ENCODE data around the gene MAP3K5. TPM values are rescaled to one million over a fixed set of nuclear protein-coding genes. Genes with fewer than 3 reads are reported as not detected.

Gene MAP3K5
- total RNA-seq, 1 donor from 2014 or later, result 31.2 TPM

- intact Hi-C loops (cut with DNase I), result no loop called here
- Histone ChIP-seq H3K27me3 (no peaks in the 10 kb centered on the region), H3K4me3 (no peak overlapping the region), H3K36me3 (no peaks in the 10 kb centered on the region), H3K9me3 (no peaks in the 10 kb centered on the region), H3K27ac (no peak overlapping the region), H3K4me1 (peaks cover 32% of the 10 kb centered on the region)
- no peak for TF ChIP-seq POLR2AphosphoS5 (IDR thresholded peaks at IDR 0.05; ENCODE audit: insufficient read depth in 1 of 2, low read depth in 1 of 2)
- TF ChIP-seq CTCF (IDR thresholded peaks at IDR 0.05), result no peak
- TF ChIP-seq POLR2A (IDR thresholded peaks at IDR 0.05), result no peak
- DNase-seq (ENCODE audit: extremely low spot score in 2 of 2), result no peak
Measured at GRCh38 chr6:136757150-136757549, 35.1 kb downstream of the MAP3K5 start.

GRCh38 chr6:136754820-136755219 is 37.5 kb downstream of the MAP3K5 start:
- H3K27me3 ChIP-seq, result no peaks in the 10 kb centered on the region
- H3K4me1 ChIP-seq, result peaks cover 36% of the 10 kb centered on the region
- H3K4me3 ChIP-seq, result no peak overlapping the region
- H3K36me3 ChIP-seq, result no peaks in the 10 kb centered on the region
- intact Hi-C loops (cut with DNase I), result no loop called here
- DNase-seq (ENCODE audit: extremely low spot score in 2 of 2), result no peak
- H3K9me3 ChIP-seq, result no peaks in the 10 kb centered on the region
- H3K27ac ChIP-seq, result no peak overlapping the region
- TF ChIP-seq POLR2A (IDR thresholded peaks at IDR 0.05) (no peak), POLR2AphosphoS5 (IDR thresholded peaks at IDR 0.05; ENCODE audit: insufficient read depth in 1 of 2, low read depth in 1 of 2) (no peak), CTCF (IDR thresholded peaks at IDR 0.05) (no peak)

- Histone ChIP-seq H3K9me3 (no peaks in the 10 kb centered on the region), H3K27ac (no peak overlapping the region), H3K4me3 (no peak overlapping the region), H3K27me3 (no peaks in the 10 kb centered on the region), H3K4me1 (peaks cover 37% of the 10 kb centered on the region), H3K36me3 (no peaks in the 10 kb centered on the region)
- intact Hi-C loops (cut with DNase I), result no loop called here
- TF ChIP-seq POLR2A (IDR thresholded peaks at IDR 0.05) (no peak), POLR2AphosphoS5 (IDR thresholded peaks at IDR 0.05; ENCODE audit: insufficient read depth in 1 of 2, low read depth in 1 of 2) (no peak), CTCF (IDR thresholded peaks at IDR 0.05) (no peak)
- DNase-seq (ENCODE audit: extremely low spot score in 2 of 2), result no peak
Measured at GRCh38 chr6:136753624-136754023, 38.7 kb downstream of the MAP3K5 start.

GRCh38 chr6:136752554-136752953 is 39.7 kb downstream of the MAP3K5 start:
- Histone ChIP-seq H3K4me1 (peaks cover 37% of the 10 kb centered on the region), H3K9me3 (no peaks in the 10 kb centered on the region), H3K4me3 (no peak overlapping the region), H3K27ac (no peak overlapping the region), H3K36me3 (no peaks in the 10 kb centered on the region), H3K27me3 (no peaks in the 10 kb centered on the region)
- no peak for TF ChIP-seq POLR2AphosphoS5 (IDR thresholded peaks at IDR 0.05; ENCODE audit: insufficient read depth in 1 of 2, low read depth in 1 of 2)
- no peak for TF ChIP-seq CTCF (IDR thresholded peaks at IDR 0.05)
- intact Hi-C loops (cut with DNase I), result no loop called here
- no peak for DNase-seq (ENCODE audit: extremely low spot score in 2 of 2)

GRCh38 chr6:136751991-136752390 is 40.3 kb downstream of the MAP3K5 start:
- H3K4me1 ChIP-seq, result peaks cover 37% of the 10 kb centered on the region
- DNase-seq (ENCODE audit: extremely low spot score in 2 of 2), result no peak
- no peaks in the 10 kb centered on the region for H3K36me3 ChIP-seq
- H3K4me3 ChIP-seq, result no peak overlapping the region
- no peak overlapping the region for H3K27ac ChIP-seq
- H3K9me3 ChIP-seq, result no peaks in the 10 kb centered on the region
- intact Hi-C loops (cut with DNase I), result no loop called here
- no peaks in the 10 kb centered on the region for H3K27me3 ChIP-seq
- TF ChIP-seq CTCF (IDR thresholded peaks at IDR 0.05), result no peak
- TF ChIP-seq POLR2A (IDR thresholded peaks at IDR 0.05), result no peak
- TF ChIP-seq POLR2AphosphoS5 (IDR thresholded peaks at IDR 0.05; ENCODE audit: insufficient read depth in 1 of 2, low read depth in 1 of 2), result no peak

Measured in vagina (tissue), 2 donors.